GM12801 (cell line): ENCODE data around the gene APCDD1L.

Source experiments
- CTCF ChIP-seq: IDR thresholded peaks from one replicate; pipeline ENCODE4 v1.5.1; 2011; ENCODE audit warnings: control low read depth; ENCODE audit not compliant: insufficient read length; ENCODE audit errors: extremely low read depth

Gene APCDD1L

GRCh38 chr20:58464838-58465237, 50.4 kb downstream of the APCDD1L start:
- TF ChIP-seq CTCF, result no peak

- no peak for TF ChIP-seq CTCF
Measured at GRCh38 chr20:58463256-58463655, 51.9 kb downstream of the APCDD1L start.

- TF ChIP-seq CTCF, result no peak
Measured at GRCh38 chr20:58461899-58462298, 53.3 kb downstream of the APCDD1L start.

- no peak for TF ChIP-seq CTCF
Measured at GRCh38 chr20:58461104-58461503, 54.1 kb downstream of the APCDD1L start.

GRCh38 chr20:58459058-58459750, 56.0 kb downstream of the APCDD1L start:
- no peak for TF ChIP-seq CTCF

GRCh38 chr20:58458342-58459057, 56.7 kb downstream of the APCDD1L start:
- no peak for TF ChIP-seq CTCF

- TF ChIP-seq CTCF, result no peak
Measured at GRCh38 chr20:58457083-58457695, 58.0 kb downstream of the APCDD1L start.
